ENCODE results near the gene VAPA. TPM values are rescaled to one million over a fixed set of nuclear protein-coding genes. Genes with fewer than 3 reads are reported as not detected.

VAPA gene
- total and polyA plus RNA-seq, 2 of the 4 experiments (the other 2 are of a cell fraction) = 199 to 206 TPM

DNA sequence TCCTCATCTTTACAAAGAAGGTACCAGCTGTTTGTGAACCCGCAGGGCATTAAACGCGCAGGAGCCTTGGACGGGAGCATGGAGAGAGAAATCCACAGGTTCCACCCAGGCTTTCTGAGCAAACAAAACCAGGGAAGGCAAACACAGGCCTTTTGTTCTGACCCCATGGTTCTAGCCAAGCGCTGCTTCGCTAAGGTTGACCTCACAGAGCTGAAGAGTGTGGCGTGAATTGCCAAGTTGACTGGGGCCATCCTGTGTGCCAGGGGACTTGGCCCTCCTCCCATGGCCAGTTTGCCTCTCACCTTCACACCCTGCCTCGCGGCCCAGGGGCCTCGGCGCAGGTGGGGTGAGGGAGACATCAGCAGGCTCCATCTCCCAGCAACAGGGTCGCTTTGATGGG, 74.1 kb downstream of the VAPA start:
- TF ChIP-seq, protein P1, sequence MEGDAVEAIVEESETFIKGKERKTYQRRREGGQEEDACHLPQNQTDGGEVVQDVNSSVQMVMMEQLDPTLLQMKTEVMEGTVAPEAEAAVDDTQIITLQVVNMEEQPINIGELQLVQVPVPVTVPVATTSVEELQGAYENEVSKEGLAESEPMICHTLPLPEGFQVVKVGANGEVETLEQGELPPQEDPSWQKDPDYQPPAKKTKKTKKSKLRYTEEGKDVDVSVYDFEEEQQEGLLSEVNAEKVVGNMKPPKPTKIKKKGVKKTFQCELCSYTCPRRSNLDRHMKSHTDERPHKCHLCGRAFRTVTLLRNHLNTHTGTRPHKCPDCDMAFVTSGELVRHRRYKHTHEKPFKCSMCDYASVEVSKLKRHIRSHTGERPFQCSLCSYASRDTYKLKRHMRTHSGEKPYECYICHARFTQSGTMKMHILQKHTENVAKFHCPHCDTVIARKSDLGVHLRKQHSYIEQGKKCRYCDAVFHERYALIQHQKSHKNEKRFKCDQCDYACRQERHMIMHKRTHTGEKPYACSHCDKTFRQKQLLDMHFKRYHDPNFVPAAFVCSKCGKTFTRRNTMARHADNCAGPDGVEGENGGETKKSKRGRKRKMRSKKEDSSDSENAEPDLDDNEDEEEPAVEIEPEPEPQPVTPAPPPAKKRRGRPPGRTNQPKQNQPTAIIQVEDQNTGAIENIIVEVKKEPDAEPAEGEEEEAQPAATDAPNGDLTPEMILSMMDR (conservative IDR thresholded peaks at IDR 0.05; ENCODE audit: low read depth, low read length) = no peak
- no peak for TF ChIP-seq RFX5 (IDR thresholded peaks at IDR 0.05; ENCODE audit: low read depth, low read length)
- TF ChIP-seq, protein P2, sequence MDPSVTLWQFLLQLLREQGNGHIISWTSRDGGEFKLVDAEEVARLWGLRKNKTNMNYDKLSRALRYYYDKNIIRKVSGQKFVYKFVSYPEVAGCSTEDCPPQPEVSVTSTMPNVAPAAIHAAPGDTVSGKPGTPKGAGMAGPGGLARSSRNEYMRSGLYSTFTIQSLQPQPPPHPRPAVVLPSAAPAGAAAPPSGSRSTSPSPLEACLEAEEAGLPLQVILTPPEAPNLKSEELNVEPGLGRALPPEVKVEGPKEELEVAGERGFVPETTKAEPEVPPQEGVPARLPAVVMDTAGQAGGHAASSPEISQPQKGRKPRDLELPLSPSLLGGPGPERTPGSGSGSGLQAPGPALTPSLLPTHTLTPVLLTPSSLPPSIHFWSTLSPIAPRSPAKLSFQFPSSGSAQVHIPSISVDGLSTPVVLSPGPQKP (IDR thresholded peaks at IDR 0.05; ENCODE audit: borderline replicate concordance, low read depth, low read length) = no peak
- TF ChIP-seq MAZ (IDR thresholded peaks at IDR 0.05; ENCODE audit: borderline replicate concordance, low read depth, low read length) = no peak
- no peak for TF ChIP-seq RCOR1 (IDR thresholded peaks at IDR 0.05; ENCODE audit: insufficient replicate concordance, low read length)
- no peak for TF ChIP-seq SMC3 (IDR thresholded peaks at IDR 0.05; ENCODE audit: low read depth, low read length)
- TF ChIP-seq FOS (IDR thresholded peaks at IDR 0.05; ENCODE audit: low read depth, low read length) = no peak
- TF ChIP-seq RAD21 (IDR thresholded peaks at IDR 0.05; ENCODE audit: low read length) = no peak
- TF ChIP-seq CEBPB (IDR thresholded peaks at IDR 0.05; ENCODE audit: low read depth, low read length) = no peak
- TF ChIP-seq BHLHE40 (IDR thresholded peaks at IDR 0.05; ENCODE audit: low read depth, low read length) = no peak
- TF ChIP-seq, protein P3, sequence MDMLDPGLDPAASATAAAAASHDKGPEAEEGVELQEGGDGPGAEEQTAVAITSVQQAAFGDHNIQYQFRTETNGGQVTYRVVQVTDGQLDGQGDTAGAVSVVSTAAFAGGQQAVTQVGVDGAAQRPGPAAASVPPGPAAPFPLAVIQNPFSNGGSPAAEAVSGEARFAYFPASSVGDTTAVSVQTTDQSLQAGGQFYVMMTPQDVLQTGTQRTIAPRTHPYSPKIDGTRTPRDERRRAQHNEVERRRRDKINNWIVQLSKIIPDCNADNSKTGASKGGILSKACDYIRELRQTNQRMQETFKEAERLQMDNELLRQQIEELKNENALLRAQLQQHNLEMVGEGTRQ (IDR thresholded peaks at IDR 0.05; ENCODE audit: low read depth, low read length) = no peak
- no peak for TF ChIP-seq NFE2L2 (IDR thresholded peaks at IDR 0.05; ENCODE audit: low read depth, low read length)
- no peak for TF ChIP-seq MXI1 (IDR thresholded peaks at IDR 0.05; ENCODE audit: borderline replicate concordance, low read depth, low read length)
- TF ChIP-seq CHD1 (IDR thresholded peaks at IDR 0.05; ENCODE audit: low read depth, low read length) = no peak
- Histone ChIP-seq H3K4me3 (ENCODE audit: insufficient read depth, low read depth, low read length) (no peak overlapping the region), H3K79me1 (ENCODE audit: low read depth in 1 of 2, low read length in 2 of 2) (no peaks in the 10 kb centered on the region), H3K4me1 (ENCODE audit: control insufficient read depth, insufficient read depth, low read length) (peaks cover 4% of the 10 kb centered on the region; the same call in 1 of the 2 replicates), H3K23ac (ENCODE audit: low read depth, low read length) (no peak overlapping the region), H3K14ac (replicated peaks; ENCODE audit: low read depth, low read length) (no peak overlapping the region), H3K9me1 (ENCODE audit: insufficient read depth, low read length) (no peaks in the 10 kb centered on the region), H2BK20ac (ENCODE audit: low read depth, low read length) (no peak overlapping the region), H4K8ac (ENCODE audit: low read depth in 2 of 2, low read length in 2 of 2) (no peak overlapping the region), H3K36me3 (ENCODE audit: control insufficient read depth, insufficient read depth, low read length) (no peaks in the 10 kb centered on the region), H3K9me3 (ENCODE audit: control insufficient read depth, insufficient read depth, low read length) (no peaks in the 10 kb centered on the region), H2AFZ (replicated peaks; ENCODE audit: low read length, poor library complexity) (no peak overlapping the region), H3K9ac (ENCODE audit: low read depth, low read length) (no peak overlapping the region), H3K4ac (ENCODE audit: low read depth, low read length) (no peak overlapping the region), H2AK5ac (ENCODE audit: low read depth, low read length) (no peak overlapping the region), H2AK9ac (replicated peaks; ENCODE audit: low read depth, low read length, poor library complexity) (no peak overlapping the region), H3K4me2 (ENCODE audit: low read depth, low read length) (no peak overlapping the region), H3K27me3 (ENCODE audit: control insufficient read depth, insufficient read depth, low read length) (peaks cover 25% of the 10 kb centered on the region), H2BK5ac (ENCODE audit: low read depth, low read length, poor library complexity, severe bottlenecking) (no peak overlapping the region), H3K18ac (ENCODE audit: low read depth, low read length) (no peak overlapping the region), H4K5ac (ENCODE audit: low read depth, low read length) (no peak overlapping the region), H4K91ac (ENCODE audit: insufficient read depth, low read depth, low read length) (no peak overlapping the region), H3K27ac (ENCODE audit: insufficient read depth, low read length) (no peak overlapping the region), H4K20me1 (ENCODE audit: insufficient read depth, low read length) (no peaks in the 10 kb centered on the region), H2BK15ac (ENCODE audit: low read depth, low read length) (no peak overlapping the region), H2BK120ac (ENCODE audit: low read depth, low read length) (no peak overlapping the region), H3K56ac (ENCODE audit: extremely low read depth, insufficient read depth, low read length) (no peak overlapping the region)
- no TSS peak for BruUV-seq (replicated peaks)
- ATAC-seq (ENCODE audit: low read depth) = no peak
- intact Hi-C loops (cut with micrococcal nuclease) (no loop called here), dilution Hi-C loops (cut with HindIII; ENCODE audit: low sequenced_read_pairs, unreplicated experiment) (loop anchor here (25.0 kb wide), 1 partner anchor 524 kb away; no protein-coding TSS in a partner anchor), in situ Hi-C loops (cut with MboI; ENCODE audit: low sequenced_read_pairs) (no loop called here)
- WGBS, 2 experiments (ENCODE audit: extremely low coverage in 2 of 2, insufficient read length in 1 of 2) = 56% methylated on average over 4 of the region's 12 CpGs; no CpG with 5 or more reads in 1 of the 2 experiments
- no peak for DNase-seq
- POLR2A ChIA-PET (ENCODE audit: unreplicated experiment) = interaction anchor here (0.5 kb wide), 1 partner anchor 460 kb away, joined by 5 read pairs; no protein-coding TSS in a partner anchor
- CTCF ChIA-PET = interaction anchor here (0.6 kb wide), 1 partner anchor 838 kb away, joined by 3 read pairs; no protein-coding TSS in a partner anchor

Measured in IMR-90 (cell line).